Liver (tissue), 3 donors: Measurements from ENCODE around the gene PCDH9.

ENCODE experiments used
- CTCF ChIP-seq: fragments of 150-350 bp; IDR thresholded peaks from 2 replicates; pipeline ENCODE4 v1.5.1; 2017; ENCODE audit warnings: improper control_type of control experiment, low read depth, low read length; ENCODE audit not compliant: missing input control
- EGR1 ChIP-seq, 2 donors: IDR thresholded peaks; 2 replicates each; pipeline ENCODE4 v1.6.1; 2016 to 2018; ENCODE audit warnings: antibody characterized with exemption in 2 of 2, low read depth in 2 of 2
- GABPA ChIP-seq, 2 donors: IDR thresholded peaks in 1 of 2; conservative IDR thresholded peaks in 1 of 2; 2 replicates each; pipeline ENCODE4 v1.6.1; 2016; ENCODE audit warnings: antibody characterized with exemption in 2 of 2, mild to moderate bottlenecking in 1 of 2, moderate library complexity in 1 of 2
- MAX ChIP-seq: IDR thresholded peaks from 2 replicates; pipeline ENCODE4 v1.6.1; 2016; ENCODE audit warnings: antibody characterized with exemption
- NR2F2 ChIP-seq: IDR thresholded peaks from 2 replicates; pipeline ENCODE4 v1.6.1; 2016; ENCODE audit warnings: antibody characterized with exemption
- RAD21 ChIP-seq, 2 donors: IDR thresholded peaks; 2 replicates each; pipeline ENCODE4 v1.6.1; 2016; ENCODE audit warnings: antibody characterized with exemption in 2 of 2, mild to moderate bottlenecking in 2 of 2
- REST ChIP-seq: IDR thresholded peaks from 2 replicates; pipeline ENCODE4 v1.6.1; 2016; ENCODE audit warnings: antibody characterized with exemption, mild to moderate bottlenecking
- RXRA ChIP-seq, 2 donors: IDR thresholded peaks; 2 replicates each; pipeline ENCODE4 v1.6.1; 2017 to 2018; ENCODE audit warnings: antibody characterized with exemption in 2 of 2, mild to moderate bottlenecking in 1 of 2
- TAF1 ChIP-seq: conservative IDR thresholded peaks from 2 replicates; pipeline ENCODE4 v1.6.1; 2016; ENCODE audit warnings: antibody characterized with exemption, mild to moderate bottlenecking
- YY1 ChIP-seq: IDR thresholded peaks from 2 replicates; pipeline ENCODE4 v1.6.1; 2016; ENCODE audit warnings: antibody characterized with exemption, mild to moderate bottlenecking
- ZBTB33 ChIP-seq: IDR thresholded peaks from 2 replicates; pipeline ENCODE4 v1.6.1; 2016; ENCODE audit warnings: antibody characterized with exemption
- TF ChIP-seq, protein P1 (sequence below): IDR thresholded peaks from 2 replicates; pipeline ENCODE4 v1.6.1; 2016; ENCODE audit warnings: antibody characterized with exemption
- donor health status: healthy.
- donor health status: healthy.

DNA sequence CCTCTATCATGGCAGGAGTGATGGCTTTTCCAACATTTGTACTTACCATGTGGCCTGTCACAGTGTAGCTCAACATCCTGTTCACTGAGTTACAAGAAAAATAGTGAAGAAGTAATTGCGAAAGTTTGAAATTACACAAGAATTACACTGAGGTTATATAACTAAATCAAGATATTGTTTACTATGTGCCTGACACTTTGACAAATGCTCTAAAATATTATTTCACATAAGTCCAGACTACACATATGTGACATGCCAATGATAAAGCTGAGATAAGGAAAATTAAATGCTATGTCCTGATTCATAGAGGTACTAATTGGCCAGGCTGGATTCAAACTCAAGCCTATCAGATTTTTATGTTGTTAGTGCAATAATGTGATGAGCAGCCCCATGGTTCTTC lies 451.7 kb downstream of the PCDH9 start:
- TF ChIP-seq RAD21 (IDR thresholded peaks at IDR 0.05) (no peak), CTCF (no peak), MAX (no peak), GABPA (IDR thresholded peaks at IDR 0.05 in 1 of 2, conservative IDR thresholded peaks at IDR 0.05 in 1 of 2) (no peak), REST (no peak), ZBTB33 (no peak), EGR1 (IDR thresholded peaks at IDR 0.05; ENCODE audit: low read depth in 2 of 2) (no peak), NR2F2 (no peak), TAF1 (no peak), RXRA (IDR thresholded peaks at IDR 0.05) (no peak), YY1 (no peak)
- TF ChIP-seq, protein P1, sequence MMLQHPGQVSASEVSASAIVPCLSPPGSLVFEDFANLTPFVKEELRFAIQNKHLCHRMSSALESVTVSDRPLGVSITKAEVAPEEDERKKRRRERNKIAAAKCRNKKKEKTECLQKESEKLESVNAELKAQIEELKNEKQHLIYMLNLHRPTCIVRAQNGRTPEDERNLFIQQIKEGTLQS, result no peak
